D721Med (cell line): ENCODE measurements around the gene AP3S1.
"Not testable (repeated sequence)": the region's sequence is repeated elsewhere in the genome, so short reads cannot be mapped to it uniquely, and the experiment has no call there.

Experiments
- DNase-seq: peaks from one replicate; pipeline ENCODE4 v3.0.0; 2011; ENCODE audit warnings: low spot score; ENCODE audit not compliant: insufficient read length
- FAIRE-seq: peaks from 2 replicates; lab custom pipeline; 2011; peaks lifted over from hg19 to GRCh38; lab: Jason Lieb, UNC
- TF ChIP-seq, protein P1 (sequence below): IDR thresholded peaks from 2 replicates; pipeline ENCODE4 v1.5.1; 2012; ENCODE audit warnings: mild to moderate bottlenecking, control low read depth; ENCODE audit not compliant: insufficient read depth; ENCODE audit errors: missing control alignments

Gene AP3S1

DNA sequence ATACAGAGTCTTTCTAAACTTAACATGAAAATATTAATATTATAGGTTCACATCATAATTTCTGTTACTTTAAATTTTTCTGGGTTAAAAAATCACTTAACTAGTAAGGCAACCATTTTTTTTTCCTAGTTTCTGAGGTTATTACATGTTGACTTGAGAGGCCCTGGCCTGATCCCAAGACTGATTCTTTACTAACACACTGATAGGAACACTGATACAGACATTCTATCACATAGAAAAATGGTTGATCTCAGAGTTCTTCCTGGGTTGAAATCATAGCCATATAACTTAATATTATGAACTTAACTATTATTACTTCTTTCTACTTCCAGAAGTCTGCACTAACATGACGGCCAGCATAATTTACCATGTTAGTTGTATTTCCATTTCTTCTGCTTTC lies 43.0 kb downstream of the AP3S1 start:
- FAIRE-seq = no peak
- TF ChIP-seq, protein P1, sequence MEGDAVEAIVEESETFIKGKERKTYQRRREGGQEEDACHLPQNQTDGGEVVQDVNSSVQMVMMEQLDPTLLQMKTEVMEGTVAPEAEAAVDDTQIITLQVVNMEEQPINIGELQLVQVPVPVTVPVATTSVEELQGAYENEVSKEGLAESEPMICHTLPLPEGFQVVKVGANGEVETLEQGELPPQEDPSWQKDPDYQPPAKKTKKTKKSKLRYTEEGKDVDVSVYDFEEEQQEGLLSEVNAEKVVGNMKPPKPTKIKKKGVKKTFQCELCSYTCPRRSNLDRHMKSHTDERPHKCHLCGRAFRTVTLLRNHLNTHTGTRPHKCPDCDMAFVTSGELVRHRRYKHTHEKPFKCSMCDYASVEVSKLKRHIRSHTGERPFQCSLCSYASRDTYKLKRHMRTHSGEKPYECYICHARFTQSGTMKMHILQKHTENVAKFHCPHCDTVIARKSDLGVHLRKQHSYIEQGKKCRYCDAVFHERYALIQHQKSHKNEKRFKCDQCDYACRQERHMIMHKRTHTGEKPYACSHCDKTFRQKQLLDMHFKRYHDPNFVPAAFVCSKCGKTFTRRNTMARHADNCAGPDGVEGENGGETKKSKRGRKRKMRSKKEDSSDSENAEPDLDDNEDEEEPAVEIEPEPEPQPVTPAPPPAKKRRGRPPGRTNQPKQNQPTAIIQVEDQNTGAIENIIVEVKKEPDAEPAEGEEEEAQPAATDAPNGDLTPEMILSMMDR = no peak
- no peak for DNase-seq

DNA sequence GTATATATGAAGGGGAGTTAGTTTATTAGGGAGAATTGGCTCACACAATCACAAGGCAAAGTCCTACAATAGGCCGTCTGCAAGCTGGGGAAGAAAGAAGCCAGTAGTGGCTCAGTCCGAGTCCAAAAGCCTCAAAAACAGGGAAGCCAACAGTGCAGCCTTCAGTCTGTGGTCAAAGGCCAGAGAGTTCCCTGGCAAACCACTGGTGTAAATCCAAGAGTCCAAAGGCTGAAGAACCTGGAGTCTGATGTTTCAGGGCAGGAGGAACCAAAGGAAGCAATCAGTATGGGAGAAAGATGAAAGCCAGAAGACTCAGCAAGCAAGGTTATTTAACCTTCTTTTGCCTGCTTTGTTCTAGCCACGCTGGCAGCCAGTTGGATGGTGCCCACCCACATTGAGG lies 43.5 kb downstream of the AP3S1 start:
- FAIRE-seq, DNase-seq: not testable (repeated sequence)

DNA sequence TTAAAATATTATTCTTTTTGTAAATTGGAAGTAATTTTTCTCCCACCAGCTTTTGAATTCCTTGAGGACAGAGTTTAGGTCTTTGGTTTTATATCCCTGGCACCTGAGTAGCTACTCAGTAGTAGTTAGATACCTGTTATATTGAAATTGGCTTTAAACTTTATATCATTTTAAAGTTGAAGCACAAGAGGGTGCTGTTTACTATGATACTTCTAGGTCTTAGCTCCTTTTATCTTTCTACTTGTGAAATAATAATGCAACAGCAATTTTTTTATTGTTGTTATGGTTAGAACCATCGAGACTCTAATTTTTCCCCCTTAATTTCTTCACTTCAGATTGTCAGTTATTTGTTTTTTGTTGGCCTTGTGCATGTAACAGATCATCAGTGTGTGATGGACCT lies 46.3 kb downstream of the AP3S1 start:
- FAIRE-seq (no peak), DNase-seq (no peak)
- TF ChIP-seq, protein P1 = peak; percentile 42

GRCh38 chr5:115892021-115892420 lies 50.3 kb downstream of the AP3S1 start:
- FAIRE-seq (no peak), DNase-seq (no peak)
- TF ChIP-seq, protein P1 = no peak

- no peak for FAIRE-seq
- DNase-seq = no peak
- TF ChIP-seq, protein P1 = no peak
Measured at GRCh38 chr5:115894342-115894741, 52.6 kb downstream of the AP3S1 start.

DNA sequence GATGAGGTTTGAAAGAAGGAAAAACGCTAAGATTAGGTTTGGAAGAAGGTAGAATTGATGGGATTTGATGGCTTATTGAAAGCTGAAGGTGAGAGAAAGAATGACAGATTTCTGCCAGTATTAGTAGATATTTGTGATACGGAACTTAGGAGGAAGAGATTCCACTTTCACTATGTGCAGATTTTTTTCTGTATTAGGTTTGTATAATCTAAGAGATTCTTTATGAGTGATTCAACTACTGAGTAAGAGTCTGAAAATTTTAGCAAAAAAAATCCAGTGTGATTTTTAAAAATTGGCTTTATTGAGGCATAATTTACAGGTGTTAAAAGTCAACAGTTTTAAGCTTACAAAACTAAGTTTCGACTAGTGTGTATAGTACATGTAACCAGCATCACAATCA lies 54.1 kb downstream of the AP3S1 start:
- no peak for DNase-seq
- TF ChIP-seq, protein P1 = no peak
- no peak for FAIRE-seq

DNA sequence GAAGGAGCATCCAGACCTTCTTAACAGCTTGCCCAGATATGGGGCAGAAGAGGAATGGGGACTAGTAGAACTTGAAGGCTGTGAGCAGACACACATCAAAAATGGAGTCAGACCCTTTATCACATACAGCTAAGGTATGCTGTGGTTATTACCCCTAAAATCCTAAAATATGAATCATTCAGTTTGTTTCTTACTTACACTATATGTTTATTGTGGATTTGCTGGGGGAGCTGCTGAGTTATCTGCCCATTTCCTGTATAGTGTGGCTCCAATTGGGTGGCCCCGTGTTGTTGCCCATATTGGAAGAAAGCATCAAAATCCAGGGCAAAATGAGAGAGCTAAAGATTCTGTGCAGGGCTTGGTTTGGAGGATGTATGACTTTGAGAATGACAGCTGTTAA lies 56.9 kb downstream of the AP3S1 start:
- no peak for FAIRE-seq
- DNase-seq = no peak
- TF ChIP-seq, protein P1 = no peak

DNA sequence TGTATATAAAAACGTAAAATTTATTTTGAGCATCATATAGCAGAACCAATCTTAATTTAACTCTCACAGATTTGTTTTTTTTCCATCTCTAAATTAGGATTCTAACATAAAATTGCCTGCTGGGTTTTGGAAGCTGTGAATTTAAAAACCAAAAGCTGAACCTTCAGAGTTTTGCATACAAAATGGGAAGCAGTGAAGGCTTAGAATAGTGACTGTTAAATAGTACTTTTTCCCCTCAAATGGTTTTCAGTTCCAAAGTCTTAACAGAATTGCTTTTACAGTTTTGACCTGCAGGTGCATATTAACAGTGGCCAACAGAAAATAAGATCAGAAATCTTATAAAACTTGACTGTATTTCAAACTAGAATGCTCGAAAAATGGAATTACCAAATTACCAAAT lies 65.4 kb downstream of the AP3S1 start:
- DNase-seq (no peak), FAIRE-seq (no peak)
- TF ChIP-seq, protein P1 = no peak

- DNase-seq = not testable (repeated sequence)
- peak; percentile 86 for FAIRE-seq
Measured at GRCh38 chr5:115913623-115914400, 72.1 kb downstream of the AP3S1 start.
